HG03342 (cell line): ENCODE results near the gene ZNF469.

ENCODE experiments used
- ATAC-seq: cut with Tn5 transposase; IDR thresholded peaks from one replicate; pipeline ENCODE4 v1.9.1; 2021; ENCODE audit warnings: mild to moderate bottlenecking, moderate library complexity; ENCODE audit not compliant: unreplicated experiment

The ZNF469 gene

GRCh38 chr16:88382491-88383400 is at the start of gene ZNF469:
Gene ZNF469 (plus strand): TSS chr16:88382959. CDS start chr16:88427471, 44,512 bp downstream.
- no peak for ATAC-seq

GRCh38 chr16:88333848-88334777 is 48.6 kb upstream of the ZNF469 start:
- no peak for ATAC-seq

- no peak for ATAC-seq
These were observed 47.7 kb upstream of the ZNF469 start for GRCh38 chr16:88334778-88335720.

- ATAC-seq, result no peak
These were observed 45.7 kb upstream of the ZNF469 start for GRCh38 chr16:88337021-88337420.

- ATAC-seq, result no peak
These were observed 45.2 kb upstream of the ZNF469 start for GRCh38 chr16:88337538-88337937.

GRCh38 chr16:88338111-88338510 is 44.6 kb upstream of the ZNF469 start:
- ATAC-seq, result no peak

GRCh38 chr16:88338896-88339295 is 43.9 kb upstream of the ZNF469 start:
- no peak for ATAC-seq

GRCh38 chr16:88339930-88340754 is 42.6 kb upstream of the ZNF469 start:
- no peak for ATAC-seq

- ATAC-seq, result no peak
These were observed 42.0 kb upstream of the ZNF469 start for GRCh38 chr16:88340755-88341150.

GRCh38 chr16:88341551-88342290 is 41.0 kb upstream of the ZNF469 start:
- no peak for ATAC-seq

- ATAC-seq, result no peak
These were observed 40.3 kb upstream of the ZNF469 start for GRCh38 chr16:88342491-88342890.

GRCh38 chr16:88343271-88343791 is 39.4 kb upstream of the ZNF469 start:
- no peak for ATAC-seq

- no peak for ATAC-seq
These were observed 38.2 kb upstream of the ZNF469 start for GRCh38 chr16:88344411-88345030.

- no peak for ATAC-seq
These were observed 37.6 kb upstream of the ZNF469 start for GRCh38 chr16:88345031-88345720.

GRCh38 chr16:88345721-88346560 is 36.8 kb upstream of the ZNF469 start:
- ATAC-seq, result no peak

- no peak for ATAC-seq
These were observed 35.9 kb upstream of the ZNF469 start for GRCh38 chr16:88346680-88347505.
